T-cell (primary cell): ENCODE results near the gene CCDC91. TPM values are rescaled to one million over a fixed set of nuclear protein-coding genes. Genes with fewer than 3 reads are reported as not detected.
"Not testable (repeated sequence)": the region's sequence is repeated elsewhere in the genome, so short reads cannot be mapped to it uniquely, and the experiment has no call there.

Experiments
- ATAC-seq, 4 experiments: fragments of 200-7000 bp in 3 of 4; fragments of 150-1000 bp in 1 of 4; cut with Tn5 transposase; replicated peaks in 1 of 4; 1 replicate in 3 of 4; 2 replicates in 1 of 4; pipeline ENCODE4 v1.10.0; 2021; ENCODE audit warnings: moderate library complexity in 3 of 4, mild to moderate bottlenecking in 2 of 4, moderate number of reproducible peaks in 1 of 4
- CTCF ChIA-PET, 2 donors: fragments of 300-600 bp; sonication (Branson Sonifier 250); formaldehyde crosslinking; loops; one replicate each; lab custom pipeline; 2022; ENCODE audit warnings: antibody characterized with exemption in 2 of 2; lab: Charles Lee
- POLR2A ChIA-PET, 2 donors: fragments of 300-600 bp; sonication (Branson Sonifier 250); formaldehyde crosslinking; loops; one replicate each; lab custom pipeline; 2022; ENCODE audit warnings: antibody characterized with exemption in 2 of 2; lab: Charles Lee
- DNase-seq, 35 experiments: peaks; one replicate each; pipeline versions ENCODE4 v3.0.0 to v3.0.0-alpha.2; 2013 to 2023
- H3K27ac ChIP-seq: one replicate; pipeline ENCODE4 v1.5.1; 2013; ENCODE audit warnings: low read length
- H3K27me3 ChIP-seq, 2 experiments: replicated peaks in 1 of 2; 1 replicate in 1 of 2; 2 replicates in 1 of 2; pipeline versions ENCODE4 v1.6.1 to v1.7.0; 2013; ENCODE audit warnings: low read length in 1 of 2, mixed read lengths in 1 of 2; ENCODE audit not compliant: control insufficient read depth in 2 of 2, insufficient read depth in 2 of 2; ENCODE audit errors: extremely low read depth in 1 of 2
- H3K36me3 ChIP-seq, 2 donors: 1 replicate in 1 of 2; 2 replicates in 1 of 2; pipeline versions ENCODE4 v1.6.1 to v1.7.0; 2013; ENCODE audit warnings: low read length in 1 of 2; ENCODE audit not compliant: control insufficient read depth in 2 of 2, insufficient read depth in 1 of 2; ENCODE audit errors: extremely low read depth in 1 of 2
- H3K4me1 ChIP-seq, 2 experiments: 1 replicate in 1 of 2; 2 replicates in 1 of 2; pipeline versions ENCODE4 v1.6.1 to v1.7.0; 2013; ENCODE audit warnings: low read length in 2 of 2, mixed read lengths in 1 of 2; ENCODE audit not compliant: insufficient read depth in 2 of 2, control insufficient read depth in 1 of 2; ENCODE audit errors: extremely low read depth in 1 of 2
- H3K4me3 ChIP-seq, 2 donors: 1 replicate in 1 of 2; 2 replicates in 1 of 2; pipeline versions ENCODE4 v1.5.1 to v1.7.0; 2013; ENCODE audit warnings: mild to moderate bottlenecking in 2 of 2, low read length in 1 of 2, moderate library complexity in 1 of 2; ENCODE audit not compliant: control insufficient read depth in 1 of 2; ENCODE audit errors: extremely low read depth in 1 of 2
- H3K9me3 ChIP-seq: 2 replicates; pipeline ENCODE4 v1.7.0; 2013
- H3K27ac Mint-ChIP-seq, 2 donors: one replicate each; pipeline ENCODE4 v1.8.0; 2020 to 2021; ENCODE audit warnings: mild to moderate bottlenecking in 2 of 2, mixed read lengths in 2 of 2
- H3K27me3 Mint-ChIP-seq, 2 donors: one replicate each; pipeline ENCODE4 v1.8.0; 2021 to 2022; ENCODE audit warnings: mixed read lengths in 2 of 2
- H3K36me3 Mint-ChIP-seq: one replicate; pipeline ENCODE4 v1.8.0; 2021; ENCODE audit warnings: mixed read lengths
- H3K4me1 Mint-ChIP-seq, 3 donors: one replicate each; pipeline ENCODE4 v1.8.0; 2020 to 2022; ENCODE audit warnings: mixed read lengths in 3 of 3, mild to moderate bottlenecking in 1 of 3
- H3K4me3 Mint-ChIP-seq, 3 donors: one replicate each; pipeline ENCODE4 v1.8.0; 2020 to 2022; ENCODE audit warnings: mild to moderate bottlenecking in 3 of 3, mixed read lengths in 3 of 3, moderate library complexity in 3 of 3
- H3K9me3 Mint-ChIP-seq, 3 donors: one replicate each; pipeline ENCODE4 v1.8.0; 2020 to 2022; ENCODE audit warnings: mixed read lengths in 3 of 3
- WGBS: methylation state at CpG from one replicate; pipeline ENCODE4 v1.1.5; 2013; ENCODE audit warnings: missing lambda C conversion rate; ENCODE audit not compliant: insufficient coverage; 5-methylcytosine and 5-hydroxymethylcytosine counted together
- total RNA-seq, 35 experiments: library from RNA in 6 of 35; stranded (reverse) in 6 of 35; fragments of 120-200 nt in 1 of 35; gene quantifications; one replicate each; pipeline versions ENCODE4 v1.2.1 to v1.2.4 and lab custom pipeline; 2013 to 2026

CCDC91 gene
- total RNA-seq, 5 donors from 2014 or later (not counting 1 experiment from before 2014, with no cell fraction given) = 65.7 to 73.0 (median 68.7) TPM

- H3K4me1 ChIP-seq, H3K4me3 ChIP-seq, H3K36me3 ChIP-seq, H3K4me3 Mint-ChIP-seq, CTCF ChIA-PET, H3K27ac Mint-ChIP-seq, H3K4me1 Mint-ChIP-seq, H3K27ac ChIP-seq, ATAC-seq, H3K27me3 Mint-ChIP-seq, H3K27me3 ChIP-seq, DNase-seq: not testable (repeated sequence)
- 100% methylated on average over 1 of the region's 5 CpGs for WGBS
- Mint-ChIP-seq H3K36me3 (peaks cover 48% of the 10 kb centered on the region), H3K9me3 (peaks cover 9 to 19% (median 12%) of the 10 kb centered on the region in 3 donors)
- H3K9me3 ChIP-seq = peaks cover 11% of the 10 kb centered on the region
- POLR2A ChIA-PET = interaction anchor here in 1 of 2 donors (0.5 kb wide), 1 partner anchor 75 kb away, joined by 5 read pairs; no protein-coding TSS in a partner anchor
These were observed 77.8 kb downstream of the CCDC91 start for GRCh38 chr12:28267920-28268607.

DNA sequence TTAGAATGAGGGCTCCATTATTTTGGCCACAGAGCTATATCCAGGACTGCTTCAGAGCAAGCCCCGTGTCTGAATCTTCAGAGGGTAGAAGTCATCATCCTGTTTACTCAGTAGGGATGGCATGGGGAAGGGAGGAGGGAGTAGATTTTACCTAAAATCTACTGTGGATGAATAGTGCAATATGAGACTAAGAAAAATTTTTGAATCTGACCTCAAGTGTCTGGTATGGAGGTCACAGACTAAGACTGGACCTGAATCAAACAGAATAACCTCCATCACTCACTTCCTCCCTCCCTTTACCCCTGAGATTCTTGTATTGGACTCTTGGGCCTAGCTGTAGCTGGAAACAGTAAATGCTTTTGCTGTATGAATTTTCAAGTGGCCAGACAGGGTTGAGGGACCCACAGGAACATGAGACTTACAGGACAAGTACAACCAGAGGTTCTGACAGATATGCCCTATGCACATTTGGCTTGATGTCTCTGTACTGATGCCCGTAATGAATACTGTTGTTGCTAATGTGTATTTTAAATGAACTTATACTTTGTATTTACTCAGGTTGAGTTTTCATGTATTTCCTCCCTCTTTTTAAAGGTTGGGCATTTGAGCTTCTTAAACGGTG lies 78.5 kb downstream of the CCDC91 start:
- DNase-seq = no peak
- Mint-ChIP-seq H3K36me3 (peaks cover 46% of the 10 kb centered on the region), H3K27me3 (no peaks in the 10 kb centered on the region), H3K27ac (no peak overlapping the region), H3K9me3 (peaks cover 9 to 19% (median 12%) of the 10 kb centered on the region in 3 donors), H3K4me3 (no peak overlapping the region), H3K4me1 (peaks cover 0 to 2% (median 0%) of the 10 kb centered on the region in 3 donors)
- no peaks in the 10 kb centered on the region for H3K4me1 ChIP-seq
- H3K4me3 ChIP-seq = no peak overlapping the region
- ChIA-PET CTCF (interaction anchor here in 1 of 2 donors (0.6 kb wide), 1 partner anchor 535 kb away, joined by 4 read pairs; no protein-coding TSS in a partner anchor), POLR2A (no interaction called here)
- H3K27ac ChIP-seq = no peak overlapping the region
- H3K27me3 ChIP-seq = no peaks in the 10 kb centered on the region
- peaks cover 0 to 4% of the 10 kb centered on the region in 2 donors for H3K36me3 ChIP-seq
- WGBS = 100% methylated on average over 1 of the region's 3 CpGs
- peaks cover 11% of the 10 kb centered on the region for H3K9me3 ChIP-seq
- ATAC-seq = no peak

- H3K9me3 Mint-ChIP-seq = peaks cover 9 to 19% (median 12%) of the 10 kb centered on the region in 3 donors
- H3K27ac ChIP-seq = no peak overlapping the region
- ATAC-seq (no peak), DNase-seq (no peak)
- no peaks in the 10 kb centered on the region for H3K27me3 Mint-ChIP-seq
- H3K36me3 Mint-ChIP-seq = peaks cover 54% of the 10 kb centered on the region
- H3K9me3 ChIP-seq = peaks cover 11% of the 10 kb centered on the region
- CTCF ChIA-PET = no interaction called here
- no peak overlapping the region for H3K27ac Mint-ChIP-seq
- no peak overlapping the region for H3K4me3 Mint-ChIP-seq
- H3K4me3 ChIP-seq = no peak overlapping the region
- H3K27me3 ChIP-seq = no peaks in the 10 kb centered on the region
- peaks cover 0 to 4% of the 10 kb centered on the region in 2 donors for H3K36me3 ChIP-seq
- POLR2A ChIA-PET = no interaction called here
- no CpG with 5 or more reads among the region's 1 CpG for WGBS
- H3K4me1 Mint-ChIP-seq = peaks cover 2 to 10% (median 4%) of the 10 kb centered on the region in 3 donors
- H3K4me1 ChIP-seq = no peaks in the 10 kb centered on the region
These were observed 79.6 kb downstream of the CCDC91 start for GRCh38 chr12:28269851-28270250.

GRCh38 chr12:28278499-28278898 lies 88.2 kb downstream of the CCDC91 start:
- no peak for DNase-seq
- Mint-ChIP-seq H3K36me3 (peaks cover 61% of the 10 kb centered on the region), H3K4me3 (no peak overlapping the region), H3K9me3 (peaks cover 0 to 13% (median 4%) of the 10 kb centered on the region in 3 donors), H3K4me1 (peaks cover 18 to 26% (median 20%) of the 10 kb centered on the region in 3 donors), H3K27ac (no peak overlapping the region), H3K27me3 (no peaks in the 10 kb centered on the region)
- no peak for ATAC-seq
- CTCF ChIA-PET = no interaction called here
- no peaks in the 10 kb centered on the region for H3K9me3 ChIP-seq
- no peaks in the 10 kb centered on the region for H3K36me3 ChIP-seq
- WGBS = no CpG with 5 or more reads among the region's 1 CpG
- H3K27me3 ChIP-seq = no peaks in the 10 kb centered on the region
- no peak overlapping the region for H3K4me3 ChIP-seq
- no peak overlapping the region for H3K27ac ChIP-seq
- POLR2A ChIA-PET = no interaction called here
- H3K4me1 ChIP-seq = no peaks in the 10 kb centered on the region

GRCh38 chr12:28278960-28279359 lies 88.7 kb downstream of the CCDC91 start:
- Mint-ChIP-seq H3K27ac (no peak overlapping the region), H3K4me3 (no peak overlapping the region), H3K9me3 (peaks cover 0 to 13% (median 6%) of the 10 kb centered on the region in 3 donors), H3K36me3 (peaks cover 62% of the 10 kb centered on the region), H3K27me3 (no peaks in the 10 kb centered on the region), H3K4me1 (peaks cover 20 to 25% (median 20%) of the 10 kb centered on the region in 3 donors)
- DNase-seq = no peak
- Histone ChIP-seq H3K27ac (no peak overlapping the region), H3K9me3 (no peaks in the 10 kb centered on the region), H3K4me3 (no peak overlapping the region), H3K27me3 (no peaks in the 10 kb centered on the region), H3K4me1 (no peaks in the 10 kb centered on the region), H3K36me3 (no peaks in the 10 kb centered on the region)
- ChIA-PET POLR2A (no interaction called here), CTCF (no interaction called here)
- ATAC-seq = no peak
- no CpG with 5 or more reads among the region's 1 CpG for WGBS

GRCh38 chr12:28286352-28286751 lies 96.1 kb downstream of the CCDC91 start:
- H3K27me3 ChIP-seq = no peaks in the 10 kb centered on the region
- H3K4me3 Mint-ChIP-seq = no peak overlapping the region
- H3K27ac Mint-ChIP-seq = no peak overlapping the region
- H3K9me3 ChIP-seq = peaks cover 5% of the 10 kb centered on the region
- no peak overlapping the region for H3K27ac ChIP-seq
- ATAC-seq (no peak), DNase-seq (no peak)
- no peaks in the 10 kb centered on the region for H3K4me1 ChIP-seq
- peaks cover 5 to 19% (median 13%) of the 10 kb centered on the region in 3 donors for H3K4me1 Mint-ChIP-seq
- peaks cover 0 to 2% of the 10 kb centered on the region in 2 donors for H3K36me3 ChIP-seq
- POLR2A ChIA-PET = interaction anchor here in 1 of 2 donors (0.6 kb wide), 1 partner anchor 30 kb away, joined by 3 read pairs; no protein-coding TSS in a partner anchor
- H3K36me3 Mint-ChIP-seq = peaks cover 70% of the 10 kb centered on the region
- CTCF ChIA-PET = interaction anchor here in 1 of 2 donors (0.7 kb wide), 1 partner anchor 23 kb away, joined by 3 read pairs; no protein-coding TSS in a partner anchor
- H3K9me3 Mint-ChIP-seq = peaks cover 14 to 58% (median 38%) of the 10 kb centered on the region in 3 donors
- H3K4me3 ChIP-seq = no peak overlapping the region
- H3K27me3 Mint-ChIP-seq = no peaks in the 10 kb centered on the region
